Measurements from ENCODE around the gene AGFG2.

The AGFG2 gene

GRCh38 chr7:100572281-100572948 lies 33.4 kb downstream of the AGFG2 start:
- DNase-seq (ENCODE audit: low spot score), result no peak

- DNase-seq (ENCODE audit: low spot score), result no peak
Observed at GRCh38 chr7:100572949-100573675, 34.1 kb downstream of the AGFG2 start.

- no peak for DNase-seq (ENCODE audit: low spot score)
Observed at GRCh38 chr7:100573691-100574361, 34.8 kb downstream of the AGFG2 start, which contains the start of gene SAP25. SAP25 (minus strand) TSS chr7:100573900; CDS start chr7:100573742, 158 bp downstream.

GRCh38 chr7:100574362-100575205 lies 35.6 kb downstream of the AGFG2 start:
- DNase-seq (ENCODE audit: low spot score), result no peak

GRCh38 chr7:100575206-100575631 lies 36.2 kb downstream of the AGFG2 start:
- no peak for DNase-seq (ENCODE audit: low spot score)

GRCh38 chr7:100575746-100576383 lies 36.9 kb downstream of the AGFG2 start:
- DNase-seq (ENCODE audit: low spot score), result no peak

GRCh38 chr7:100576384-100576993 lies 37.5 kb downstream of the AGFG2 start:
- no peak for DNase-seq (ENCODE audit: low spot score)

GRCh38 chr7:100577103-100577502 lies 38.1 kb downstream of the AGFG2 start:
- DNase-seq (ENCODE audit: low spot score), result no peak

- DNase-seq (ENCODE audit: low spot score), result no peak
Observed at GRCh38 chr7:100577507-100577906, 38.5 kb downstream of the AGFG2 start.

GRCh38 chr7:100578246-100579183 lies 39.5 kb downstream of the AGFG2 start:
- no peak for DNase-seq (ENCODE audit: low spot score)

GRCh38 chr7:100580466-100581283 lies 41.7 kb downstream of the AGFG2 start:
- DNase-seq (ENCODE audit: low spot score), result no peak

- no peak for DNase-seq (ENCODE audit: low spot score)
Observed at GRCh38 chr7:100582041-100582579, 43.1 kb downstream of the AGFG2 start.

GRCh38 chr7:100582650-100583049 lies 43.6 kb downstream of the AGFG2 start:
- DNase-seq (ENCODE audit: low spot score), result no peak

GRCh38 chr7:100583132-100584053 lies 44.4 kb downstream of the AGFG2 start:
- no peak for DNase-seq (ENCODE audit: low spot score)

GRCh38 chr7:100584054-100584682 lies 45.2 kb downstream of the AGFG2 start:
- DNase-seq (ENCODE audit: low spot score), result no peak

- no peak for DNase-seq (ENCODE audit: low spot score)
Observed at GRCh38 chr7:100584683-100585510, 45.9 kb downstream of the AGFG2 start.

Measured in hematopoietic multipotent progenitor cell treated with erythropoietin and hydrocortisone succinate and interleukin-3 and kit ligand, for 15 days (in vitro differentiated cells).